GM12892 (cell line): Measurements from ENCODE around the gene NR2F2.

Source experiments
- POLR2A ChIP-seq: IDR thresholded peaks from 2 replicates; pipeline ENCODE4 v1.6.1; 2011; ENCODE audit warnings: low read depth, low read length, control low read depth
- POLR2AphosphoS5 ChIP-seq: IDR thresholded peaks from 2 replicates; pipeline ENCODE4 v1.6.1; 2011; ENCODE audit warnings: low read depth, low read length, control low read depth
- TAF1 ChIP-seq: IDR thresholded peaks from 2 replicates; pipeline ENCODE4 v1.6.1; 2011; ENCODE audit warnings: low read depth, mild to moderate bottlenecking, control low read depth, low read length, borderline replicate concordance

DNA sequence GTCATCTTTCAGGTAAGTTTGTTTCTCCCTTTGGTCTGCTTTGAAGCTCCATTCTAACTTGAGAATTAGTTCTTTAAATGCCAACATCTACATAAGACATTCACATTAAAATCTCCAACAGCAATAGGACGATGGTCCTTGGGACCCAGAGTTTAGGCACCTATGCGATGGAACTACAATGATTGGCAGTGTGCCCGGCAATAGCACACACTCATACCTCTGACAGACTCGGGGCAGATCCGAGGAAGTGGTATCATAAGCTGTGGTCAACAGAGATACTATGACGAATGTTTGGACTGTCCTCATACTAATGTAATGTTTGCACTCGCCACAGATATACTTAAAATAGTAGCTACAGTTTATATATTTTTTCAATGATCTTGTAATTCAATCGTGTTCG is 34.2 kb upstream of the NR2F2 start:
- TF ChIP-seq POLR2AphosphoS5 (no peak), POLR2A (no peak), TAF1 (no peak)
